Stimulated activated CD8-positive, alpha-beta memory T cell treated with anti-CD3 and anti-CD28 coated beads, Interleukin-12 subunit alpha, Interleukin-12 subunit beta, amount 100 ng/mL, for 24 hours (primary cell): ENCODE measurements around the gene LRRC23.
"Not testable (repeated sequence)": the region's sequence is repeated elsewhere in the genome, so short reads cannot be mapped to it uniquely, and the experiment has no call there.

Source experiments
- DNase-seq: peaks from one replicate; pipeline ENCODE4 v3.0.0-alpha.2; 2020; ENCODE audit errors: extremely low read depth

The LRRC23 gene

GRCh38 chr12:6872073-6873048 is 32.3 kb upstream of the LRRC23 start:
- peak; percentile 55 for DNase-seq

GRCh38 chr12:6873094-6874014 is 31.3 kb upstream of the LRRC23 start, which contains the start of gene SPSB2:
Gene SPSB2 (minus strand): TSS chr12:6873303. CDS start chr12:6872901, 402 bp downstream.
- peak; percentile 99 for DNase-seq

- DNase-seq, result not testable (repeated sequence)
Measured at GRCh38 chr12:6874015-6874368, 30.6 kb upstream of the LRRC23 start.

GRCh38 chr12:6879824-6880223 is 24.8 kb upstream of the LRRC23 start:
- not testable (repeated sequence) for DNase-seq

GRCh38 chr12:6883252-6883651 is 21.4 kb upstream of the LRRC23 start:
- no peak for DNase-seq

GRCh38 chr12:6883683-6884082 is 20.9 kb upstream of the LRRC23 start:
- DNase-seq, result no peak

- DNase-seq, result no peak
Measured at GRCh38 chr12:6884539-6884938, 20.1 kb upstream of the LRRC23 start.

GRCh38 chr12:6886206-6886999 is 18.2 kb upstream of the LRRC23 start:
- DNase-seq, result not testable (repeated sequence)

GRCh38 chr12:6887460-6887859 is 17.2 kb upstream of the LRRC23 start:
- no peak for DNase-seq

- no peak for DNase-seq
Measured at GRCh38 chr12:6888360-6888759, 16.3 kb upstream of the LRRC23 start.

- not testable (repeated sequence) for DNase-seq
Measured at GRCh38 chr12:6888794-6889193, 15.8 kb upstream of the LRRC23 start.

- not testable (repeated sequence) for DNase-seq
Measured at GRCh38 chr12:6889775-6890573, 14.6 kb upstream of the LRRC23 start.

GRCh38 chr12:6890789-6891645 is 13.6 kb upstream of the LRRC23 start:
- peak; percentile 97 for DNase-seq

GRCh38 chr12:6891646-6892001 is 13.0 kb upstream of the LRRC23 start:
- no peak for DNase-seq

GRCh38 chr12:6892683-6893082 is 11.9 kb upstream of the LRRC23 start:
- not testable (repeated sequence) for DNase-seq

GRCh38 chr12:6894321-6894720 is 10.3 kb upstream of the LRRC23 start:
- DNase-seq, result no peak

GRCh38 chr12:6896846-6897435 is 7.7 kb upstream of the LRRC23 start:
- no peak for DNase-seq

- DNase-seq, result no peak
Measured at GRCh38 chr12:6899427-6899826, 5.2 kb upstream of the LRRC23 start.

- no peak for DNase-seq
Measured at GRCh38 chr12:6899837-6900519, 4.6 kb upstream of the LRRC23 start.
